HepG2 (cell line): ENCODE data around the gene PDE6C. TPM values are rescaled to one million over a fixed set of nuclear protein-coding genes. Genes with fewer than 3 reads are reported as not detected.

Source experiments
- ATRX ChIP-seq: sonication (generic); formaldehyde crosslinking; IDR thresholded peaks from 2 replicates; pipeline ENCODE4 v1.4.0; 2020; ENCODE audit warnings: missing genetic modification reagents, borderline replicate concordance
- BRCA1 ChIP-seq: sonication (generic); formaldehyde crosslinking; IDR thresholded peaks from 2 replicates; pipeline ENCODE4 v1.4.0; 2020; ENCODE audit warnings: missing genetic modification reagents
- DBP ChIP-seq: sonication (generic); formaldehyde crosslinking; IDR thresholded peaks from 2 replicates; pipeline ENCODE4 v1.4.0; 2020; ENCODE audit warnings: missing genetic modification reagents; ENCODE audit errors: not compliant biosample characterization
- KLF15 ChIP-seq: sonication (generic); formaldehyde crosslinking; IDR thresholded peaks from 2 replicates; pipeline ENCODE4 v1.8.1; 2023; ENCODE audit warnings: borderline replicate concordance, mild to moderate bottlenecking, inconsistent platforms, missing genetic modification reagents, mixed read lengths
- MED13 ChIP-seq: sonication (generic); formaldehyde crosslinking; IDR thresholded peaks from 2 replicates; pipeline ENCODE4 v1.5.0; 2020; ENCODE audit warnings: missing genetic modification reagents
- MED8 ChIP-seq: sonication (generic); formaldehyde crosslinking; IDR thresholded peaks from 2 replicates; pipeline ENCODE4 v1.8.1; 2023; ENCODE audit warnings: mild to moderate bottlenecking, missing genetic modification reagents; ENCODE audit not compliant: insufficient replicate concordance
- MXD1 ChIP-seq: sonication (generic); formaldehyde crosslinking; IDR thresholded peaks from 2 replicates; pipeline ENCODE4 v1.4.0; 2020; ENCODE audit warnings: mild to moderate bottlenecking, missing genetic modification reagents
- NFE2 ChIP-seq: sonication (generic); formaldehyde crosslinking; IDR thresholded peaks from 2 replicates; pipeline ENCODE4 v1.4.0; 2020; ENCODE audit warnings: missing genetic modification reagents
- NPAS2 ChIP-seq: sonication (generic); formaldehyde crosslinking; IDR thresholded peaks from 2 replicates; pipeline ENCODE4 v1.8.0; 2022; ENCODE audit warnings: mild to moderate bottlenecking, missing genetic modification reagents, borderline replicate concordance
- PBX2 ChIP-seq: IDR thresholded peaks from 2 replicates; pipeline ENCODE4 v1.6.1; 2016; ENCODE audit warnings: control low read depth
- RBM22 ChIP-seq: fragments of 200-400 bp; formaldehyde crosslinking; optimal IDR thresholded peaks from 2 replicates; pipeline ENCODE3; 2017; ENCODE audit warnings: mild to moderate bottlenecking, low read length, moderate library complexity
- RBM39 ChIP-seq: fragments of 200-400 bp; formaldehyde crosslinking; IDR thresholded peaks from one replicate; pipeline ENCODE4 v1.6.1; 2018; ENCODE audit warnings: antibody characterized with exemption, mild to moderate bottlenecking, low read depth, low read length; ENCODE audit not compliant: poor library complexity, severe bottlenecking
- RFX3 ChIP-seq: IDR thresholded peaks from 2 replicates; pipeline ENCODE4 v1.6.1; 2016; ENCODE audit warnings: missing biosample characterization, missing genetic modification reagents
- SAP130 ChIP-seq: IDR thresholded peaks from 2 replicates; pipeline ENCODE4 v1.6.1; 2016; ENCODE audit warnings: low read depth
- SIX1 ChIP-seq: sonication (generic); formaldehyde crosslinking; IDR thresholded peaks from 2 replicates; pipeline ENCODE4 v1.4.0; 2020; ENCODE audit warnings: missing genetic modification reagents, borderline replicate concordance
- SSRP1 ChIP-seq: IDR thresholded peaks from 2 replicates; pipeline ENCODE4 v1.6.1; 2016; ENCODE audit warnings: control low read depth
- STAG1 ChIP-seq: sonication (generic); formaldehyde crosslinking; IDR thresholded peaks from 2 replicates; pipeline ENCODE4 v1.4.0; 2020; ENCODE audit warnings: missing genetic modification reagents
- THYN1 ChIP-seq: sonication (generic); formaldehyde crosslinking; IDR thresholded peaks from 2 replicates; pipeline ENCODE4 v1.8.1; 2023; ENCODE audit warnings: low read depth, mild to moderate bottlenecking, moderate library complexity, missing genetic modification reagents, borderline replicate concordance
- ZBTB38 ChIP-seq: sonication (generic); formaldehyde crosslinking; IDR thresholded peaks from 2 replicates; pipeline ENCODE4 v1.5.1; 2020; ENCODE audit warnings: mild to moderate bottlenecking, missing genetic modification reagents
- ZBTB7B ChIP-seq: sonication (generic); formaldehyde crosslinking; IDR thresholded peaks from 2 replicates; pipeline ENCODE4 v1.4.0; 2020; ENCODE audit warnings: missing genetic modification reagents
- ZFP36L1 ChIP-seq: sonication (generic); formaldehyde crosslinking; IDR thresholded peaks from 2 replicates; pipeline ENCODE4 v1.8.0; 2022; ENCODE audit warnings: mild to moderate bottlenecking, missing genetic modification reagents, moderate library complexity
- ZMAT3 ChIP-seq: sonication (generic); formaldehyde crosslinking; conservative IDR thresholded peaks from 2 replicates; pipeline ENCODE4 v1.7.0; 2021; ENCODE audit warnings: missing genetic modification reagents
- ZNF235 ChIP-seq: sonication (generic); formaldehyde crosslinking; IDR thresholded peaks from 2 replicates; pipeline ENCODE4 v1.8.1; 2023; ENCODE audit warnings: mild to moderate bottlenecking, missing genetic modification reagents, borderline replicate concordance
- ZNF333 ChIP-seq: sonication (generic); formaldehyde crosslinking; IDR thresholded peaks from 2 replicates; pipeline ENCODE4 v1.4.0; 2020; ENCODE audit warnings: mild to moderate bottlenecking, missing genetic modification reagents, borderline replicate concordance
- ZNF354B ChIP-seq: sonication (generic); formaldehyde crosslinking; IDR thresholded peaks from 2 replicates; pipeline ENCODE4 v1.8.0; 2022; ENCODE audit warnings: mild to moderate bottlenecking, missing genetic modification reagents
- ZNF468 ChIP-seq: sonication (generic); formaldehyde crosslinking; IDR thresholded peaks from 2 replicates; pipeline ENCODE4 v1.8.0; 2022; ENCODE audit warnings: mild to moderate bottlenecking, moderate library complexity, missing genetic modification reagents
- ZNF576 ChIP-seq: sonication (generic); formaldehyde crosslinking; IDR thresholded peaks from 2 replicates; pipeline ENCODE4 v1.4.0; 2020; ENCODE audit warnings: mild to moderate bottlenecking, missing genetic modification reagents
- ZNF710 ChIP-seq: sonication (generic); formaldehyde crosslinking; IDR thresholded peaks from 2 replicates; pipeline ENCODE4 v1.5.0; 2020; ENCODE audit warnings: mild to moderate bottlenecking, missing genetic modification reagents, borderline replicate concordance
- ZSCAN21 ChIP-seq: sonication (generic); formaldehyde crosslinking; IDR thresholded peaks from 2 replicates; pipeline ENCODE4 v1.8.0; 2022; ENCODE audit warnings: mild to moderate bottlenecking, missing genetic modification reagents, moderate library complexity, borderline replicate concordance
- polyA plus RNA-seq, 8 experiments: library from polyadenylated mRNA; depleted of rRNA in 3 of 8; stranded (reverse) in 7 of 8; unstranded in 1 of 8; fragments of >200 nt; fragmentation: Illumina TruSeq in 4 of 8; extraction: Trizol in 4 of 8; gene quantifications; 2 replicates each; pipeline versions ENCODE4 v1.2.1 to v1.2.3, GENCODE V29; 2011 to 2016; ENCODE audit warnings: low read depth in 4 of 8, missing spikeins in 1 of 8, mixed read lengths in 1 of 8; ENCODE audit not compliant: insufficient read depth in 1 of 8
- total RNA-seq, 5 experiments: library from RNA; depleted of rRNA; stranded (reverse); fragments of >200 nt; fragmentation: Illumina TruSeq; extraction: Trizol; gene quantifications; 2 replicates each; pipeline ENCODE4 v1.2.3, GENCODE V29; 2016; ENCODE audit warnings: low read depth in 1 of 5

Gene PDE6C
- total and polyA plus RNA-seq, 2 of the 13 experiments (the other 11 are each of a cell fraction or from before 2014, with no cell fraction given): 0.64 TPM; not detected in 1

- no peak for TF ChIP-seq ZNF333 (CRISPR knock-in tag)
- TF ChIP-seq NFE2 (CRISPR knock-in tag): no peak
- no peak for TF ChIP-seq MED13
- TF ChIP-seq ZNF354B (CRISPR knock-in tag): no peak
- TF ChIP-seq ZNF468: no peak
- TF ChIP-seq DBP (CRISPR knock-in tag): no peak
- no peak for TF ChIP-seq ZFP36L1
- TF ChIP-seq ZBTB7B (CRISPR knock-in tag): no peak
- no peak for TF ChIP-seq SAP130
- no peak for TF ChIP-seq BRCA1 (CRISPR knock-in tag)
- peak; percentile 58 for TF ChIP-seq SSRP1 (CRISPR knock-in tag)
- no peak for TF ChIP-seq SIX1 (CRISPR knock-in tag)
- no peak for TF ChIP-seq NPAS2
- no peak for TF ChIP-seq ZNF576 (CRISPR knock-in tag)
- no peak for TF ChIP-seq ZNF235 (CRISPR knock-in tag)
- no peak for TF ChIP-seq MED8 (CRISPR knock-in tag)
- no peak for TF ChIP-seq RFX3 (CRISPR knock-in tag)
- TF ChIP-seq RBM22: peak; percentile 60
- TF ChIP-seq KLF15: no peak
- no peak for TF ChIP-seq THYN1
- peak; percentile 26 for TF ChIP-seq RBM39
- TF ChIP-seq PBX2 (CRISPR knock-in tag): no peak
- TF ChIP-seq MXD1 (CRISPR knock-in tag): no peak
- TF ChIP-seq ZSCAN21 (CRISPR knock-in tag): no peak
- TF ChIP-seq ZNF710 (CRISPR knock-in tag): no peak
- peak; percentile 64; the same call in 1 of the 2 replicates for TF ChIP-seq ZBTB38 (CRISPR knock-in tag)
- TF ChIP-seq STAG1 (CRISPR knock-in tag): no peak
- no peak for TF ChIP-seq ATRX (CRISPR knock-in tag)
- no peak for TF ChIP-seq ZMAT3 (CRISPR knock-in tag)
Observed at GRCh38 chr10:93593749-93594148, 18.6 kb upstream of the PDE6C start (continued).
